ENCODE measurements around the gene PHF19. TPM values are rescaled to one million over a fixed set of nuclear protein-coding genes. Genes with fewer than 3 reads are reported as not detected.

The PHF19 gene
- total and polyA plus RNA-seq, 2 donors (not counting 3 experiments of a cell fraction or from before 2014, with no cell fraction given) = 102 to 153 TPM

DNA sequence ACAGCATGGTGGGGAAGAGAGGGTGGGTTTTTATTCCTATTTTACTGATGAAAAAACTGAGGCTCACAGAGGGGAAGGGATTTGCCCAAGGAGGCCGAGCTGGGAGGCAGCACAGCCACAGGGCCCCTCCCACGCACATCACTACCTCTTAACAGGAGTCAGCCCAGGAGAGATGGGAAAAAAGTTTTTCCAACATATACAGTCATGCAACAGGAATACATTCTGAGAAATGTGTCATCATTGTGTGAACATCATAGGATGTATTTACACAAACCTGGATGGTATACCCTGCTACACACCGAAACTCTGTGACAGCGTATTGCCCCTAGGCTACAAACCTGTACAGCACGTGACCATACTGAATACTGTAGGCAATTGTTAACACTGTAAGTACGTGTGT lies 38.0 kb upstream of the PHF19 start:
- Histone ChIP-seq H3K27me3 (ENCODE audit: control insufficient read depth in 2 of 2, insufficient read depth in 2 of 2, low read length in 2 of 2) (no peaks in the 10 kb centered on the region), H3K4me1 (ENCODE audit: control insufficient read depth, extremely low read depth, insufficient read depth, low read length) (peaks cover 4% of the 10 kb centered on the region)
- DNase-seq (ENCODE audit: low read depth, low spot score) = no peak

More for the DNA sequence above, 38.0 kb upstream of the PHF19 start:
- intact Hi-C loops (cut with micrococcal nuclease) (no loop called here), dilution Hi-C loops (cut with MboI; ENCODE audit: extremely low pct_ligation_motif_present, low sequenced_read_pairs) (no loop called here)
- POLR2A ChIA-PET = no interaction called here
- no peak overlapping the region for H3K4me2 ChIP-seq (ENCODE audit: insufficient read depth, low read length)
- no peak overlapping the region for H2AFZ ChIP-seq (ENCODE audit: low read depth, low read length)
- H3K79me2 ChIP-seq (ENCODE audit: control insufficient read depth, insufficient read depth, low read length) = no peaks in the 10 kb centered on the region
- H3K36me3 ChIP-seq (ENCODE audit: control insufficient read depth in 2 of 2, extremely low read depth in 1 of 2, insufficient read depth in 2 of 2, low read length in 2 of 2) = no peaks in the 10 kb centered on the region
- CTCF ChIA-PET = no interaction called here
- no peak overlapping the region for H3K9ac ChIP-seq (replicated peaks; ENCODE audit: extremely low read depth, insufficient read depth, low read length)
- no peak overlapping the region for H3K4me3 ChIP-seq (replicated peaks in 1 of 3; ENCODE audit: insufficient read depth in 1 of 3, low read depth in 1 of 3, low read length in 3 of 3)
- H3K27ac ChIP-seq (ENCODE audit: insufficient read depth, low read depth, low read length) = no peak overlapping the region
- TF ChIP-seq EZH2 (IDR thresholded peaks at IDR 0.05; ENCODE audit: borderline replicate concordance, low read depth, low read length, severe bottlenecking) (no peak), MYC (IDR thresholded peaks at IDR 0.05; ENCODE audit: low read depth, low read length) (no peak), GATA2 (IDR thresholded peaks at IDR 0.05; ENCODE audit: insufficient read depth, insufficient read length, low read depth, low read length) (no peak), JUN (IDR thresholded peaks at IDR 0.05; ENCODE audit: borderline replicate concordance, insufficient read depth, insufficient read length, low read depth) (no peak), POLR2AphosphoS5 (IDR thresholded peaks at IDR 0.05; ENCODE audit: insufficient read depth, low read depth, low read length) (no peak), POLR2A (IDR thresholded peaks at IDR 0.05; ENCODE audit: low read depth, low read length) (no peak), FOS (IDR thresholded peaks at IDR 0.05; ENCODE audit: borderline replicate concordance, insufficient read depth, low read length) (no peak)
- TF ChIP-seq, protein P1, sequence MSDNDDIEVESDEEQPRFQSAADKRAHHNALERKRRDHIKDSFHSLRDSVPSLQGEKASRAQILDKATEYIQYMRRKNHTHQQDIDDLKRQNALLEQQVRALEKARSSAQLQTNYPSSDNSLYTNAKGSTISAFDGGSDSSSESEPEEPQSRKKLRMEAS (IDR thresholded peaks at IDR 0.05; ENCODE audit: insufficient read depth, insufficient read length) = no peak
- TF ChIP-seq, protein P2, sequence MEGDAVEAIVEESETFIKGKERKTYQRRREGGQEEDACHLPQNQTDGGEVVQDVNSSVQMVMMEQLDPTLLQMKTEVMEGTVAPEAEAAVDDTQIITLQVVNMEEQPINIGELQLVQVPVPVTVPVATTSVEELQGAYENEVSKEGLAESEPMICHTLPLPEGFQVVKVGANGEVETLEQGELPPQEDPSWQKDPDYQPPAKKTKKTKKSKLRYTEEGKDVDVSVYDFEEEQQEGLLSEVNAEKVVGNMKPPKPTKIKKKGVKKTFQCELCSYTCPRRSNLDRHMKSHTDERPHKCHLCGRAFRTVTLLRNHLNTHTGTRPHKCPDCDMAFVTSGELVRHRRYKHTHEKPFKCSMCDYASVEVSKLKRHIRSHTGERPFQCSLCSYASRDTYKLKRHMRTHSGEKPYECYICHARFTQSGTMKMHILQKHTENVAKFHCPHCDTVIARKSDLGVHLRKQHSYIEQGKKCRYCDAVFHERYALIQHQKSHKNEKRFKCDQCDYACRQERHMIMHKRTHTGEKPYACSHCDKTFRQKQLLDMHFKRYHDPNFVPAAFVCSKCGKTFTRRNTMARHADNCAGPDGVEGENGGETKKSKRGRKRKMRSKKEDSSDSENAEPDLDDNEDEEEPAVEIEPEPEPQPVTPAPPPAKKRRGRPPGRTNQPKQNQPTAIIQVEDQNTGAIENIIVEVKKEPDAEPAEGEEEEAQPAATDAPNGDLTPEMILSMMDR (IDR thresholded peaks at IDR 0.05; ENCODE audit: extremely low read depth in 1 of 2, insufficient read depth in 1 of 2, low read depth in 1 of 2, low read length in 2 of 2) = no peak
- FAIRE-seq = no peak
- H4K20me1 ChIP-seq (replicated peaks; ENCODE audit: control insufficient read depth, extremely low read depth, insufficient read depth, low read length) = no peaks in the 10 kb centered on the region
- H3K9me3 ChIP-seq (replicated peaks; ENCODE audit: control insufficient read depth, insufficient read depth, low read length) = no peaks in the 10 kb centered on the region
- no peaks in the 10 kb centered on the region for H3K9me1 ChIP-seq (replicated peaks; ENCODE audit: control insufficient read depth, extremely low read depth, insufficient read depth, low read length)
- no TSS peak for BruUV-seq (replicated peaks)
